HepG2 (cell line): ENCODE results near the gene POLR2F. TPM values are rescaled to one million over a fixed set of nuclear protein-coding genes. Genes with fewer than 3 reads are reported as not detected.

Source experiments
- ARHGAP35 ChIP-seq: sonication (generic); formaldehyde crosslinking; IDR thresholded peaks from 2 replicates; pipeline ENCODE4 v1.9.0; 2022; ENCODE audit warnings: mild to moderate bottlenecking, inconsistent platforms, moderate library complexity, missing genetic modification reagents, borderline replicate concordance
- BCL3 ChIP-seq: sonication (generic); formaldehyde crosslinking; IDR thresholded peaks from 2 replicates; pipeline ENCODE4 v1.5.1; 2020; ENCODE audit warnings: mild to moderate bottlenecking, missing genetic modification reagents, moderate library complexity
- CREB1 ChIP-seq, 2 experiments: fragments of 450-650 bp in 1 of 2; IDR thresholded peaks; 2 replicates each; pipeline ENCODE4 v1.6.1; 2016 to 2017; ENCODE audit warnings: control low read depth in 1 of 2, mild to moderate bottlenecking in 1 of 2, missing compliant biosample characterization in 1 of 2, missing genetic modification characterization in 1 of 2
- HDAC2 ChIP-seq: sonication (generic); formaldehyde crosslinking; IDR thresholded peaks from 2 replicates; pipeline ENCODE4 v1.4.0; 2020; ENCODE audit warnings: missing genetic modification reagents
- KDM2A ChIP-seq: sonication (generic); formaldehyde crosslinking; IDR thresholded peaks from 2 replicates; pipeline ENCODE4 v1.4.0; 2020; ENCODE audit warnings: low read depth, missing genetic modification reagents, borderline replicate concordance
- KLF15 ChIP-seq: sonication (generic); formaldehyde crosslinking; IDR thresholded peaks from 2 replicates; pipeline ENCODE4 v1.8.1; 2023; ENCODE audit warnings: borderline replicate concordance, mild to moderate bottlenecking, inconsistent platforms, missing genetic modification reagents, mixed read lengths
- PRDM15 ChIP-seq: sonication (generic); formaldehyde crosslinking; IDR thresholded peaks from 2 replicates; pipeline ENCODE4 v1.4.0; 2020; ENCODE audit warnings: missing genetic modification reagents
- RARA ChIP-seq: IDR thresholded peaks from 2 replicates; pipeline ENCODE4 v1.6.1; 2016; ENCODE audit warnings: missing genetic modification reagents, missing compliant biosample characterization
- SRY ChIP-seq: sonication (generic); formaldehyde crosslinking; IDR thresholded peaks from 2 replicates; pipeline ENCODE4 v1.8.0; 2022; ENCODE audit warnings: mild to moderate bottlenecking, missing genetic modification reagents
- YEATS2 ChIP-seq: sonication (generic); formaldehyde crosslinking; IDR thresholded peaks from 2 replicates; pipeline ENCODE4 v1.4.0; 2020; ENCODE audit warnings: missing genetic modification reagents, borderline replicate concordance
- ZBTB40 ChIP-seq, 2 experiments: fragments of 450-650 bp in 1 of 2; sonication (generic) in 1 of 2; formaldehyde crosslinking in 1 of 2; IDR thresholded peaks; 2 replicates each; pipeline versions ENCODE4 v1.6.1 to v1.8.0; 2016 to 2022; ENCODE audit warnings: antibody characterized with exemption in 1 of 2, mild to moderate bottlenecking in 1 of 2, missing genetic modification reagents in 1 of 2
- ZNF468 ChIP-seq: sonication (generic); formaldehyde crosslinking; IDR thresholded peaks from 2 replicates; pipeline ENCODE4 v1.8.0; 2022; ENCODE audit warnings: mild to moderate bottlenecking, moderate library complexity, missing genetic modification reagents
- ZNF580 ChIP-seq: IDR thresholded peaks from 2 replicates; pipeline ENCODE4 v1.6.1; 2016; ENCODE audit warnings: low read depth, borderline replicate concordance
- polyA plus RNA-seq, 8 experiments: library from polyadenylated mRNA; depleted of rRNA in 3 of 8; stranded (reverse) in 7 of 8; unstranded in 1 of 8; fragments of >200 nt; fragmentation: Illumina TruSeq in 4 of 8; extraction: Trizol in 4 of 8; gene quantifications; 2 replicates each; pipeline versions ENCODE4 v1.2.1 to v1.2.3, GENCODE V29; 2011 to 2016; ENCODE audit warnings: low read depth in 4 of 8, missing spikeins in 1 of 8, mixed read lengths in 1 of 8; ENCODE audit not compliant: insufficient read depth in 1 of 8
- total RNA-seq, 5 experiments: library from RNA; depleted of rRNA; stranded (reverse); fragments of >200 nt; fragmentation: Illumina TruSeq; extraction: Trizol; gene quantifications; 2 replicates each; pipeline ENCODE4 v1.2.3, GENCODE V29; 2016; ENCODE audit warnings: low read depth in 1 of 5

The POLR2F gene
- total and polyA plus RNA-seq, 2 of the 13 experiments (the other 11 are each of a cell fraction or from before 2014, with no cell fraction given): 135 to 158 TPM

DNA sequence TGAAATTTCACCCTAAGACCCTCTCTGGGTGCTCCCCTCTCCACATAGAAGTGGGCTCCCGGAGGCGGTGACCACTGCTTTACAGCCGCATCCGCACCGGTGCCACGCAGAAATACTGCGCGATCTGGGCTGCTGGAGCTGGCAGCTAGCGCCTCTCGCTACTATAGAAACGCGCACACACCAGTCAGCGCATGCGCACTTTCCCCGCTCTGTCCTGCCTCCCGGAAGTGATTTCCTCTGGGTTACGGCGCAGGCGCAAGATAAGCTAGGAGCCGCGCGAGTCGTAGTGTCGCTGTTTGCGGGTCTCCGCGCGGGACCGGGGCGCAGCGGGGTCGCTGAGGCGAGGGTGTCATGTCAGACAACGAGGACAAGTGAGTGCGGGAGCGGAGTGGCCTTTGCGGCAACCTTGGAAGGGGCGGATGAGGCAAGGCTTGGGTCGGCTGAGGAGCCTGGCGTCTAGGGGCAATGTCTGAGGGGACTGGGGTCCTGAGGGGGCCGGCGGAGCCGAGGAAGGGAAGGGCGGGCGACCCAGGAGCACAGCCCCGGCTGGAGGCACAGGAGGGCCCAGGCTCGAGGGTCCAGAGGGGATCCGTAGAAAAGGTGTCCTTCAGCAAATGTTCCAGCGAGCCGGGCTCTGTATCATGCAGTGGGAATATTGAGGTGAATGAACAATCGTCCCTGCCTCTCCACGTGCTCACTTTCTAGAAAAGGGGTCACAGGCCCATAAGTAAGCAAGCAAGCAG, at the start of gene POLR2F, which contains the start of gene C22orf23 (continued):
- no peak for TF ChIP-seq ZBTB40 (IDR thresholded peaks at IDR 0.05)
- TF ChIP-seq ZBTB40 (CRISPR knock-in tag; IDR thresholded peaks at IDR 0.05): no peak
- peak; percentile 65 for TF ChIP-seq BCL3 (CRISPR knock-in tag)
- peak; percentile 90 for TF ChIP-seq KDM2A (CRISPR knock-in tag)
- TF ChIP-seq CREB1 (IDR thresholded peaks at IDR 0.05): peak; percentile 46; the same call in 1 of the 2 replicates
- no peak for TF ChIP-seq CREB1 (CRISPR knock-in tag; IDR thresholded peaks at IDR 0.05)
- TF ChIP-seq YEATS2 (CRISPR knock-in tag): peak; percentile 69; the same call in 1 of the 2 replicates
- 0 out of 2 replicates have a peak, but pooled peaks have one; percentile 36 for TF ChIP-seq KLF15 (CRISPR knock-in tag)
- TF ChIP-seq PRDM15 (CRISPR knock-in tag): peak; percentile 25; the same call in 1 of the 2 replicates
- peak; percentile 20; the same call in 1 of the 2 replicates for TF ChIP-seq SRY (CRISPR knock-in tag)
- TF ChIP-seq RARA (CRISPR knock-in tag): no peak
- peak; percentile 66 for TF ChIP-seq HDAC2
- no peak for TF ChIP-seq ZNF468 (CRISPR knock-in tag)
- no peak for TF ChIP-seq ARHGAP35 (CRISPR knock-in tag)
- TF ChIP-seq ZNF580 (CRISPR knock-in tag): 0 out of 2 replicates have a peak, but pooled peaks have one; percentile 72
